HG02943 (cell line): ENCODE measurements around the gene PTP4A2.
"Not testable (repeated sequence)": the region's sequence is repeated elsewhere in the genome, so short reads cannot be mapped to it uniquely, and the experiment has no call there.

Experiments used
- ATAC-seq: cut with Tn5 transposase; IDR thresholded peaks from one replicate; pipeline ENCODE4 v1.9.1; 2021; ENCODE audit warnings: mild to moderate bottlenecking, low read depth, moderate library complexity; ENCODE audit not compliant: unreplicated experiment

PTP4A2 gene

DNA sequence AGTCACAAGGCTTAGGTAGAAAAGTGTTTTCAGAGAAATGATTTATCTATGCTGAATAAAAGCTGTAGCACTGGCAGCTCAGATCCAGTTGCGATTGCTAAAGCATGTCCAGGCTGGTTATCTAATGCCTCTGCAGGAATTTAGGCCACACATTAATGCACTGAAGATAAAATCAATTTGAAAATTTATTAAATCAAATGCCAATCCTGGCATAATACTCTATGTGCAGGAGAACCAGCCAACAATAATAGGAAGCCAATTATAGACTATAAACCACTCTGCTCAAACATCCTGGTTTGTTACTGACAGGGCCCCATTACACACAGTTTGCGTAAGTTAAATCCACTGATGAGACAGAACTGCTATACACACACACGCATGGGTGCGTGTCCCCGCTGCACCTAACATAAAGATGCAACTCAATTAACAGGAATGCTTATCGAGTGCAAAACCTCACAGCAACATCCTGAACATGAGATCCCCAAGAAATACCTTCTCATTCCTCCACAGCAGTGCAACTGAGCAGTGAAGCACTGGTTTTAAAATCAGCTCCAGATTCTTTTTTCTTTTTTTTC, 40.6 kb downstream of the PTP4A2 start:
- no peak for ATAC-seq

DNA sequence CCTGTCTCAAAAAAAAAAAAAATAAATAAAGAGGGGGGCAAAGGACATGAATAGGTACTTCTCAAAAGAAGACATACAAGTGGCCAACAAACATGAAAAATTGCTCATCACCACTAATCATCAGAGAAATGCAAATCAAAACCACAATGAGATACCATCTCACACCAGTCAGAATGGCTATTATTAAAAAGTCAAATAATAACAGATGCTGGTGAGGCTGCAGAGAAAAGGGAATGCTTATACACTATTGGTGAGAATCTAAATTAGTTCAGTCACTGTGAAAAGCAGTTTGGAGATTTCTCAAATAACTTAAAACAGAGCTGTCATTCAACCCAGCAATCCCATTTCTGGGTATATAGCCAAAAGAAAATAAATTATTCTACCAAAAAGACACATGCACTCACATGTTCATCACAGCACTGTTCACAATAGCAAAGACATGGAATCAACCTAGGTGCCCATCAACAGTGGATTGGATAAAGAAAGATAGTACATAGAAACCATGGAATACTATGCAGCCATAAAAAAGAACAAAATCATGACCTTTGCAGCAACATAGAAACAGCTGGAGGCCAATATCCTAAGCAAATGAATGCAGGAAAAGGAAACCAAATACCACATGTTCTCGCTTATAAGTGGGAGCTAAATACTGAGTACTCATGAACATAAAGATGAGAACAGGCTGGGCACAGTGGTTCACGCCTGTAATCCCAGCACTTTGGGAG, 42.5 kb downstream of the PTP4A2 start:
- ATAC-seq: not testable (repeated sequence)

DNA sequence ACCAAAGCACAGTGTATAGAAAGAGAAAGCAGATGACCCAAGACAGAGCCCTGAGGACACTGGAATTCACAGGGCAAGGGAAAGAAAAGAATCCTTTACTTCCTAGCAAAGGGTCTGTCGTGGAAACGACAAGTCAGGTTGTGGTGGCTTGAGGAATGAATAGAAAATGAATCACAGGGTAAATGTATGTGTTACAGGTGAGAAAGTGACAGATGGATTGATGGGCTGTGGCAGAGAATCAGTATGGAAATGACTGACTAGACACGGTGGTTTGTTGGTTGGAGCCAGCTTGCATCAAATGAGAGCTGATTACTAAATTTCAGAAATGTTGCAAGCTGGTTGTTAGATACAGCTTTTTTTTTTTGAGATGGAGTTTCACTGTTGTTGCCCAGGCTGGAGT, 46.9 kb downstream of the PTP4A2 start:
- no peak for ATAC-seq

DNA sequence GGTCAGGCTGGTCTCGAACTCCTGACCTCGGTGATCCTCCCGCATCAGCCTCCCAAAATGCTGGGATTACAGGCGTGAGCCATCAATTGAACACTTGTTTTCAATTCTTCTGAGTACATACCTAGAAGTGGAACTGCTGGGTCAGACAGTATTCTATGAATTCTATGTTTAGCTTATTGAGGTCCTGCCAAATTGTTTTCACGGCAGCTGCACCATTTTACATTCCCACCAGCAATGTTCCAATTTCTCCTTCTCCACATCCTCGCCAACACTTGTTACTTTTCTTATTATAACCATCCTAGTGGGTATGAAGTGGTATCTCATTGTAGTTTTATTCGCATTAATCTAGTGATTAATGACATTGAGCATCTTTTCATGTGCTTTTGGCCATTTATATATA, 49.9 kb downstream of the PTP4A2 start:
- no peak for ATAC-seq

DNA sequence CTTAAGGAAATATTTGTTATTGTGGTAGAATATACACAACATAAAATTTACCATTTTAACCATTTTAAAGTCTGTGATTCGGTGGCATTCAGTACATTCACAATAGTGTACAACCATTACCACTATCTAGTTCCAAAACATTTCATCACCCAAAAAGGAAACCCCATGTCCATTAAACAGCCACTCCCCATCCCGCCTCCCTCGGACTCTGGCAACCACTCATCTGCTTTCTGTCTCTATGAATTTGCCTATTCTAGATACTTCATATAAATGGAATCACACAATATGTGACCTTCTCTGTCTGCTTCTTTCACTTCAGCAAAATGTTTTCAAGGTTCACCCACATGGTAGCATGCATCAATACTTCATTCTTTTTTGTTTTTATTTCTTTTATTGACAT, 51.3 kb downstream of the PTP4A2 start:
- no peak for ATAC-seq

DNA sequence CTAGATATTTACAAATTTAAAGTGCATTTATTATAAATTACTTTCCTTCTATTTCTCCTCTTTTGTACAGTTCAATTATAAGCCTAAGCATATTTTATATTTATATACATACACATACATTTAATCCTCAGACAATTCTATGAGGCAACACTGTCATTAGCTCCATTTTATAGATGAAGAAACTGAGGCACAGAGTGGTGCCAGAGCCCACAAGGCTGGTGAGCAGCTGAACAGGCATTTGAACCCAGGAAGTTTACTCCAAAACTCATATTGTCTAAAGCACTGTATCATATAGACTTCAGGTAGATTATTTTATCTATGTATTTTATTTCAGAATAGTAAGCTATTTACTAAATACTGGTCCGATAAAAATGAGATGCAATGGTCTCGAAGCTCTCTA, 52.3 kb downstream of the PTP4A2 start:
- no peak for ATAC-seq

DNA sequence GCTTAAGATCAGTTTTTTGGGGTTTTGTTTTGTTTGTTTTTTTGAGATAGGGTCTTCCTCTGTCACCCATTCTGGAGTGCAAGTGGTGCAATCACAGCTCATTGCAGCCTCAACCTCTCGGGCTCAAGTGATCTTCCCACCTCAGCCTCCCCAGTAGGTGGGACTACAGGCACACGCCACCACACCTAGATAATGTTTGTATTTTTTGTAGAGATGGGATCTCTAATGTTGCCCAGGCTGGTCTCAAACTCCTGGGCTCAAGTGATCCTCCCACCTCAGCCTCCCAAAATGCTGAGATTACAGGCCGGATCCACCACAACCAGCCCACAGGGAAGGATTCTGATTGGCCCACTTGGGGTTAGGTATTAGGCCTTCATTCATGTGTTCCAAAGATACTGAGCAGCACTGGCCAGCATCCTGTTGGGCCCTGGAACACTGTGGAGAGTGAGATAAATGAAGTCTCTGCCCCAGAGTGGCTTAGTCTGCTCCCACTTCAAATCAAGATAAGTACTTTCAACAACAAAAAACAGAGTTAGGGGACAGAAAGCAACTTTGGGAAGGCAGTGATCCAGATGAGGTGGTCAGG, 54.7 kb downstream of the PTP4A2 start:
- ATAC-seq: no peak

DNA sequence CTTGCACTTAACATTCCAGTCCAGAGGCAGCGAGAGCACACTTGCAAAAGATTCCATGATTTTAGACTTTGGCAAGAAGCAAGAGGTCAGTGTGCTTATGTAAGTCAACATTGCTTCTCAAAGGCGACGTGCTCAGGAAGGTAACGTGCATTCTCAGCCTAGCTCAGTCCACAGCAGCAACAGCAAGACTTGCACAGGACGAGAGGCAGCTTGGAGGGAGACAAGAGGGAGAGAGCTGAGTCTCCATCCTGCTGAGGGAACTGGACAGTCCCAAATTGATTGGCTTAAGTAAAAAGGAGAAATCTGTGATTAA, 56.5 kb downstream of the PTP4A2 start:
- no peak for ATAC-seq

DNA sequence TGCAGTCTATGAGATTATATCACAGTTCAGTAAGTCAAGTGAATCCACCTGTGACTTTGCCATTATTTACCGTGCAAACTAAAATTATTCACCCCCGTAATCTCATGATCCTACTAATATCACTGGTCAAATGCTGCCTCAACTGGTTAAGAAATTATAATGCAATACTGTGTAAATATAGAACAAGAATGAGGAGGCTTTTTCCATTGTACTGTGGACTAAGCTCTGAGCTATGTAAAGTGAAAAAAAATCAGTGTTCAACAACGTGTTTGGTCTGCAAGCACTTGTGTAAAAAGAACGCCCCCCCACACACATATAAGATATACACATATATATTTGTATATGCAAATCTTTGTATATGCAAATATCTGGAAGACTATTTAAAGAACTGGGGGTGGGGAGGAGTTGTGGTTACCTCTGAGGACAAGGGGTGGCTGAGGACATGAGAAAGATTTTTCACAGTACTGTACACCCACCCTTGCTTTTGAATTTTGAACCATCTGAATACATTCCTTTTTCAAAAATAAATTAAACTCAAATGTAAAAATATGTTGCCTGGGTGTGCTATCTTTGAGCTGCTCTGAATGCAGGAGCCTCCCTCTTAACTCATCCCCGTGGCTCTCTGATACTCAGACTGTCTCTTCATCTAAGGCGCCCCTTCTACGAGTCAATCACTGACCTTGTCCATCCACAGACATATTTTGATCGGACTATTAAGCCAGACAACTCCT, 57.0 kb downstream of the PTP4A2 start:
- ATAC-seq: no peak

DNA sequence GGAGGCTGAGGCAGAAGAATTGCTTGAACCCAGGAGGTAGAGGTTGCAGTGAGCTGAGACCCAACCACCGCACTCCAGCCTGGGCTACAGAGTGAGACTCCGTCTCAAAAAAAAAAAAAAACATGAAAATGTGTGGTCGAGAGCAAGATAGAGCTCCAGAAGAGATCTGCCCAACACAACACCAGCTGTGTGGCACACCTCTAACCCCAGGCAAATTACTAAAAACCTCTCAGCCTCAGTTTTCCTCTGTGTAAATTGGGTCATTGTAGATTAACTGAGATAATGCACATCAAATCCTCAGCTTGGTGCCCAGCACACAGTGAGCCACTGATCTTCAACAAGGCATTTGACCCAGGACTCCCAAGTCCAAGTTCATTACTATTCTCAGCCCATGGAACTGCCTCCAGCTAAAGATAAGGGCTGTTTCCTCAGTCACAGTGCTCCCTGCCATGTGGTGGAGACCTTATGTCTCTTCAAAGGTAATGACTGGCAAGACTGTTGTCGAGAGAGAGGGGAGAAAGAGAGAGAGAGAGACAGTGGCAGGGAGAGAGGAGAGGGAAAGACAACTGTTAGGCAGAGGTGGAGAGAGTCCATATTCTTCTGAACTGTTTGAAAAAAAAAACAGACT, 58.1 kb downstream of the PTP4A2 start:
- no peak for ATAC-seq

DNA sequence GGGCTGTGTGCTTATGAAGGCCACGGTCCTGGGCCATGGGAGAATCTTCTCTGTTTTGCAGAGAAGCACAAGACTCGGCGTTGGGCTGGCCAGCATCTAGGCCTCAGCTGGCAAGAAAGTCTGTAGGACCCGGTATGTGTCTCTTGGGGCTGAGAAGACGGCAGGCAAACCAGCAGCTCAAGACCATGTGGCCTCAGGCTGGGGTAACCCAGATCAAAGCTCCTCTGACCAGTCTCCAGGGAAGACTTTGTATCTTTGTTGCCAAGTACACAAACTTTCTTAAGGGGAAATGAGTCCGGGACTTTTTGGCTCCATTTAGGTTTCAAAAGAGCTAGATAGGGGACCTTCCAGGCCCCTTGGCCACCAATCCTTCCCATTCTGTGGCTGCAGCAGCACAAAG, 60.1 kb downstream of the PTP4A2 start:
- ATAC-seq: no peak

DNA sequence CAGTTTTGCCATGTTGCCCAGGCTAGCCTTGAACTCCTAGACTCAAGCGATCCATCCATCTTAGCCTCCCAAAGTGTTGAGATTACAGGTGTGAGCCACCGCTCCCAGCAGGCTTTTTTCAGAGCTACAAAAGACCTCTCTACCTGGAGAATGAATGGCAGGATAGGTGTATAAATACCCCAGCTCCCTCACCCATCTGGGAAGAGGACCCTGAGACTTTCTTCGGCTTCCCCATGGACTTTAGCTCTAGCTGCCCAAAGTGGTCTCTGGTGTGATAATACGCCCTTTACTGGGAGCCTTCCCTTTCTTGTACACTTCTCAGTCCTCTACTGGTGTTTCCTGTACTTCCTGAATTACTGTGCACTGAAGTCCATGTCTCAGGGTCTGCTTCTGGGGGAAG, 60.6 kb downstream of the PTP4A2 start:
- ATAC-seq: no peak

DNA sequence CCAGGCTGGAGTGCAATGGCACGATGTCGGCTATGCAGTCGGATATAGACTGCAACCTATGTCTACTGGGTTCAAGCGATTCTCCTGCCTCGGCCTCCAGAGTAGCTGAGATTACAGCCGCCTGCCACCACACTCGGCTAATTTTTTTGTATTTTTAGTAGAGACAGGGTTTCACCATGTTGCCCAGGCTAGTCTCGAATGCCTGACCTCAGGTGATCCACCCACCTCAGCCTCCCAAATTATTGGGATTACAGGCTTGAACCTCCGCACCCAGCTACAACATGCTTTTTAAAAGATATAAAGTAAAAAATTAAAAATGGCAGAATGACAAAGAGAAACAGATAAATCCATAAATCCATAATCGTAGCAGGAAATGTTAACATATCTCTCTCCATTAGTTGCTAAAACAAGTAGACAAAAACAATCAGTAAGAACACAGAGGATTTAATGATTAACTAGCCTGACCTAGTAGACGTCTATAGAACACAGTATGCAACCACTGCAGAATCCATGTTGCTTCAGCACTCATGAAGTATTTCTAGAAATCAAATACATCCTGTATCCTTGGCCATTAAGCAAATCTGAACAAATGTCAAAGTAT, 62.4 kb downstream of the PTP4A2 start:
- ATAC-seq: no peak

DNA sequence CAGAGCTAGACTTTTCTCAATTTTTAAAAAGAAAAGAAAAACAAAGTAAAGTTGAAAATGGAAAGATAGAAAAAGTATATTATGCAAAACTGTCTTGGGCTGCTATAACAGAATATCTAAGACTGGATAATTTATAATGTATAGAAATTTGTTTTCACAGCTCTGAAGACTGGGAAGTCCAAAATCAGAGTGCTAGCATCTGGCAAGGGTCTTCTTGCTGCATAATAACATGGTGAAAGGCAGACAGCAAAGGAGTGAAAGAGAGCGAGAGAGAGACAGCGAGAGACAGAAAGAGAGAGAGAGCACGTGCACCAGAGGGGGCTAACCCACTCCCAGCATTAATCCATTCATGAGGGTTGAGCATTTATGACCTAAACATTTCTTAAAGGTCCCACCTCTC, 63.2 kb downstream of the PTP4A2 start:
- ATAC-seq: no peak

DNA sequence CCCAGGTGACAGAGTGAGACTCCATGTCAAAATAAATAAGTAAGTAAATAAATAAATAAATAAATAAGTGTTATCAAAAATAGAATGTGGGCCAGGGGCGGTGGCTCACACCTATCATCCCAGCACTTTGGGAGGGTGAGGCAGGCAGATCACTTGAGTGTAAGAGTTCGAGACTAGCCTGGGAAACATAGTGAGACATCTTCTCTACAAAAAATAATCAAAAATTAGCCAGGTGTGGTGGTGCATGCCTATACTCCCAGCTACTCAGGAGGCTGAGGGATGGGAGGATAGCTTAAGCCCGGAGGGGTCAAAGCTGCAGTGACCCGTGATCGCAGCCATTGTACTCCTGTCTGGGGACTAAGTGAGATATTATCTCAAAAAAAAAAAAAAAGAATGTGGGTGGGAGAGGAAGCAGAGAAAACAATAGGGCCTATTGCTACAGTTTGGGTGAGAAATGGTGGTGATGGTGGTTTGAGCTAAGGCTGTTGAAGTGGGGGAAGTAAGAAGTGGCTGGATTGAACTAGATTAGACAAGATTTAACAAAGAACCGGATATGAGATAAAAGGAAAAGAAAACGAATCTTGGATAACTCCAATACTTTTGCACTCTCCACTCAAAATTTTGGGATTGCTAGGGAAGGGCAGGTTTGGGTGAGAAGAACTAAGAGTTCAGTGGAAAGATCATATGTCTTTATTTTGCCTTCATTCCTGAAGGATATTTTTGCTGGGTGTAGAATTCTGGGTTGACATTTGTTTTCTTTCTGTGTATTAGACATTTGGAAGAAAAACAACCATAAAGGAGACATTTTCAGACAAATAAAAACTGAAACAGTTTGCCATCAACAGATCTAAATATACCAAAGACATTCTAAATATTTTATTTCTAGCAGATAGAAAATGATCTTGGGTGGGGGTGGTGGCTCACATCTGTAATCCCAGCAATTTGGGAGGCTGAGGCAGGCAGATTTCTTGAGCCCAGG, 65.2 kb downstream of the PTP4A2 start:
- ATAC-seq: no peak

DNA sequence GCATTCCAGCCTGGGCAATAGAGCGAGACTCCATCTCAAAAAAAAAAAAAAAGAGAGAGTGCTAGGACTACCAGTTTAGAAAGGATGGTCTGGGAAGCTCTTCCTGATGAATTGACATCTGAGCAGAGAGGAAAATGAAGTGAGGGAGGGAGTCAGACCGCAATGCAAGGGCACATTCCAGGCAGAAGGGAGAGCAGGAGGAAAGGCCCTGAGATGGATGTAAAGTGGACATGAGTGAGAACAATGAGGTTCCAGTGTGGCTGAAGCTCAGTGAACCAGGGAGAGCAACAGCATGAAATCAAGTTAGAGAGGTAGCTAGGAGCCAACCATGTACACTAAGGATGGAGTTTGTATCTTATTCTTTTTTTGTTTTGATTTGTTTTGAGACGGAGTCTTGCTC, 66.5 kb downstream of the PTP4A2 start:
- ATAC-seq: no peak

DNA sequence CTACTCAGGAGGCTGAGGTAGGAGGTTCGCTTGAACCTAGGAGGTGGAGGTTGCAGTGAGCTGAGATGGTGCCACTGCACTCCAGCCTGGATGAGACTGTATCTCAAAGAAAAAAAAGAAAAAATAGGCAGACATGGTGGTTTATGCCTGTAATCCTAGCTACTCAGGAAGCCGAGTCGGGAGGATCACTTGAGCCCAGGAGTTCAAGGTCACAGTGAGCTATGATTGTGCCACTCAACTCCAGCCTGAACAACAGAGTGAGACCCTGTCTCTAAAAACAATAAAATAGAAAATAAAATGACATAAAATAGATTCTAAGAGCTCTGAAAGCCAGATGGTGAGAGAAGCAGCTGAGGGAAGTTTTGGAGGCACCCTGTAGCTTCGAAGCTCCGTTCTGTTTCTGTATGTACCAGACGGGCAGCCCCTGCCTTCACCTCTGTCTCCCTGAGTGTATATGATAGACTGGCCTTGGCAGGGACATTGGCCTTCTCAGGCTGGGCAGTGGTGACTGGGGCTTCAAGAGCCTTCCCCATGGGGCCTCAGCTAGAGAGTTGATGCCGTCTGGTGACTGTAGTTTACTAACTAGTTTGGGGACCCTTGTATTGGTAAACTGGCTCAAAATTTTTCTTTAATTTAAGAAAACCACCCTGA, 68.0 kb downstream of the PTP4A2 start:
- no peak for ATAC-seq

DNA sequence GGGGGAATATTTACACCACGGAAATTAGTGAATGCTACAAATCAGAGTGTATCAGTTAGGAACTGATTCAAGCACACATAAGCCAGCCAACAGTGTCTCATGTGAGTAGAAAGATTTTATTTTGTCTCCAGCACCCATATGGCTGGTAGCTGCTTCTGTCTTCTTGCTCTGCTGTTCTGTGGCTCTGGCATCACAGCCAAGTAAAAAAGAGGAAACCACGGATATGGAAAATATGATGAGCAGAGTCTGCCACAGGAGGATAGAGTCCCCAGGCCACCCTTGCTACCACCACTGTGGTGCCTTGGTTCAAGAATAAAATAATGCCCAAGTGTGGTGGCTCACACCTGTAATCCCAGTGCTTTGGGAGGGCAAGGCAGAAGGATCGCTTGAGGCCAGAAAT, 68.7 kb downstream of the PTP4A2 start:
- ATAC-seq: no peak

DNA sequence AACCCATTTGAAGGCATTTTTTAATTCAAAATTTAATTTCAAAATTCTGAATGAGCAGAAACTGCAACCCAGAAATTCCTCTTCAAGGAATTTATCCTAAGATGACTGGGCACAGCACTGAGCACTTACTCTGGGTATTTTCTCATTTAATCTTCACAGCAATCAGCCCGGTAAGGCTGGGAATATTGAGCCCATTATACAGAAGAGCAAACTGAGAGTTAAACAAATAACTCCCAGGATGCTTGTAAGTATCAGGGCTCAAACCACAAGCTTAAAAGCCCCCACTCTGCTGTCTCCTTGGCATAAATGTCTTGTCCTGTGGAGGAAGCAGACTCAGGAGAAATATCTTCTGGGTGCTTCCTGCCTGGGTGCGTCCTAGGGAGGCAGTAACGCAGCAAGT, 69.3 kb downstream of the PTP4A2 start:
- no peak for ATAC-seq
